Measurements from ENCODE around the gene AGAP1.

The AGAP1 gene

DNA sequence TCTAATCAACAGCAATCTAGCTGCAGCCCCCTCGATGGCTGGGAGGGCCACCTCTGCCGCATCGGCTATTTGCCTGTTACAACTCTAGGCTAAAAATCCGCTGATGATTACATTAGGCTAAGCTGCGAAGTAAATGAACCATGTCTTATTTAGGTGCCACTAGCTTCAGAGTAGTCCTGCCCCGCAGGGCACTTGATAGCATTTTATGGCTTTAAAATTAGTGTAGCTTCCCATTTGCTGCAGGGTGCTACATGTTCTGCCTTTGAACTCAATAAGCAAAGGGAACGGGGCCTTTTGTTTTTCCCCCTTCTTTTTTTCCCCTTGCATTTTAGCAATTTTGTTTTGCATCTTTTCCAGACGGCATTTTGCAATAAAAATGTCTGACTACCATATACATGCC, 404.1 kb downstream of the AGAP1 start:
- peak; percentile 33 for DNase-seq (ENCODE audit: low spot score)
- Histone ChIP-seq H3K27ac (no peak overlapping the region), H3K4me3 (no peak overlapping the region)

DNA sequence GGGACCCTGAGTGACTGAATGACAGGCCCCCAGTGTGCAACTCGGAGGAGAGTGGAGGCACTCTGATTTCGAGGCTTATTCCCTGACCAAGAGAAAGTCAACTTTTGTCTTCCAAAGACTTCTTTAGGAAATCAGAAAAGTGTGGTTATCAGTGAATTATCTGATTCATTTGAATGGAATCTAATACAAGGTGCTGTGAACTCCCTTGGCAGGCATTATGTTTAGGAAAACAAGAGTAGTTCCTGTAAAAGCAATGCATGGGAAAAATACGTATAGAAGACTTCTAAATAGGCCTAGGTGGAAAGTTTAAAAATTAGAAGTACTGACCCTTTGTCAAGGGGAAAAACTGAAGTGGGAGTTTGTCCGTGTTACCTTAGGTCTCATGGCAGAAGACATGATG, 404.9 kb downstream of the AGAP1 start:
- no peak for DNase-seq (ENCODE audit: low spot score)
- no peak for TF ChIP-seq CTCF (IDR thresholded peaks at IDR 0.05)
- Histone ChIP-seq H3K4me3 (no peak overlapping the region), H3K27ac (no peak overlapping the region)

More for the DNA sequence above, 404.1 kb downstream of the AGAP1 start:
- no peak for TF ChIP-seq CTCF (IDR thresholded peaks at IDR 0.05)

GRCh38 chr2:235900631-235901030, 406.8 kb downstream of the AGAP1 start:
- Histone ChIP-seq H3K27ac (no peak overlapping the region), H3K4me3 (no peak overlapping the region)
- TF ChIP-seq CTCF (IDR thresholded peaks at IDR 0.05) = no peak
- DNase-seq (ENCODE audit: low spot score) = no peak

GRCh38 chr2:235901243-235901642, 407.4 kb downstream of the AGAP1 start:
- Histone ChIP-seq H3K4me3 (no peak overlapping the region), H3K27ac (no peak overlapping the region)
- no peak for DNase-seq (ENCODE audit: low spot score)
- no peak for TF ChIP-seq CTCF (IDR thresholded peaks at IDR 0.05)

GRCh38 chr2:235903782-235904584, 410.1 kb downstream of the AGAP1 start:
- no peak overlapping the region for H3K4me3 ChIP-seq
- DNase-seq (ENCODE audit: low spot score) = no peak
- TF ChIP-seq CTCF (IDR thresholded peaks at IDR 0.05) = no peak
- H3K27ac ChIP-seq = no peak overlapping the region

DNA sequence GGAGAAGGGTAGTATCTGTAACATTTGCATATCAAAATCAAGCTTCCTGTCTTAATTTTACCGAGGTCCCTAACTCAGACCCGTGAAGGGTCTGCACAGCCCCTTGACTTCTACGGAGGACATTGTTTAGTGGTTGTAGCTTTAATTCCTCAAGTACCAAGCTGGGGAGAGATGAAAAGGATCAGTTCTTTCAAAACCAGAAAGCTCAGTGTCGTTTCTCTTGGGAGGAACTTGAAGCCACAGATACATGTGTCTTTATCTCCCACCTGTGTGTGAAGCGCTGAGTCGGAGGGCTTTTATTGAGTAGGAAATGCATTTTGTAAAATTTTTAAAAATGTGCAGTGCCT, 410.7 kb downstream of the AGAP1 start:
- H3K4me3 ChIP-seq = no peak overlapping the region
- H3K27ac ChIP-seq = no peak overlapping the region
- DNase-seq (ENCODE audit: low spot score) = no peak
- no peak for TF ChIP-seq CTCF (IDR thresholded peaks at IDR 0.05)

- Histone ChIP-seq H3K27ac (no peak overlapping the region), H3K4me3 (no peak overlapping the region)
- no peak for TF ChIP-seq CTCF (IDR thresholded peaks at IDR 0.05)
- no peak for DNase-seq (ENCODE audit: low spot score)
Measured at GRCh38 chr2:235908826-235909225, 415.0 kb downstream of the AGAP1 start.
